Neural cell (in vitro differentiated cells): Measurements from ENCODE around the gene SCARB1. TPM values are rescaled to one million over a fixed set of nuclear protein-coding genes. Genes with fewer than 3 reads are reported as not detected.

ENCODE experiments used
- H2AFZ ChIP-seq: fragments of 200-600, 300-800 bp; sonication (generic), shearing (Covaris generic); 2 replicates; pipeline ENCODE4 v1.6.0; 2014; ENCODE audit warnings: low read depth, mild to moderate bottlenecking, antibody characterized with exemption, low read length, moderate library complexity
- H3F3A ChIP-seq: fragments of 200-600 bp; shearing (Covaris generic); 2 replicates; pipeline ENCODE4 v1.6.1; 2016; ENCODE audit warnings: mild to moderate bottlenecking, moderate library complexity, mixed read lengths, antibody characterized with exemption, low read length; ENCODE audit not compliant: insufficient read depth, poor library complexity, severe bottlenecking
- H3K27ac ChIP-seq: fragments of 200-600, 300-800 bp; sonication (generic), shearing (Covaris generic); 2 replicates; pipeline ENCODE4 v1.5.1; 2014; ENCODE audit warnings: mild to moderate bottlenecking, low read length, moderate library complexity
- H3K27me3 ChIP-seq: fragments of 300-800, 200-600 bp; sonication (generic), shearing (Covaris generic); 2 replicates; pipeline ENCODE4 v1.6.0; 2014; ENCODE audit warnings: mild to moderate bottlenecking, low read depth, low read length, moderate library complexity; ENCODE audit not compliant: insufficient read depth
- H3K36me3 ChIP-seq: fragments of 300-800, 200-600 bp; sonication (generic), shearing (Covaris generic); 2 replicates; pipeline ENCODE4 v1.5.1; 2014; ENCODE audit warnings: mild to moderate bottlenecking, antibody characterized with exemption, low read length, moderate library complexity; ENCODE audit not compliant: insufficient read depth
- H3K4me2 ChIP-seq: fragments of 300-800, 200-600 bp; sonication (generic), shearing (Covaris generic); 2 replicates; pipeline ENCODE4 v1.6.0; 2014; ENCODE audit warnings: mild to moderate bottlenecking, low read length
- H3K4me3 ChIP-seq: fragments of 300-800, 200-600 bp; sonication (generic), shearing (Covaris generic); 2 replicates; pipeline ENCODE4 v1.5.1; 2014; ENCODE audit warnings: mild to moderate bottlenecking, low read length, moderate library complexity
- H3K79me2 ChIP-seq: fragments of 200-600 bp; shearing (Covaris generic); replicated peaks from 2 replicates; pipeline ENCODE4 v1.6.0; 2014; ENCODE audit warnings: mild to moderate bottlenecking, low read length, moderate library complexity; ENCODE audit not compliant: insufficient read depth
- H3K9ac ChIP-seq: fragments of 300-800, 200-600 bp; sonication (generic), shearing (Covaris generic); 2 replicates; pipeline ENCODE4 v1.6.1; 2016; ENCODE audit warnings: mild to moderate bottlenecking, low read length, mixed read lengths
- H3K9me2 ChIP-seq: fragments of 200-600 bp; shearing (Covaris generic); 2 replicates; pipeline ENCODE4 v1.6.1; 2016; ENCODE audit warnings: mild to moderate bottlenecking, low read length, mixed read lengths; ENCODE audit not compliant: insufficient read depth
- H3K9me3 ChIP-seq: fragments of 200-600, 300-800 bp; sonication (generic), shearing (Covaris generic); 2 replicates; pipeline ENCODE4 v1.6.1; 2016; ENCODE audit warnings: mild to moderate bottlenecking, mixed run types, low read length, moderate library complexity, mixed read lengths
- H4K20me1 ChIP-seq: fragments of 200-600 bp; shearing (Covaris generic); 2 replicates; pipeline ENCODE4 v1.6.1; 2016; ENCODE audit warnings: mild to moderate bottlenecking, mixed run types; ENCODE audit not compliant: insufficient read depth
- EP300 ChIP-seq: fragments of 450-650 bp; conservative IDR thresholded peaks from 2 replicates; pipeline ENCODE4 v1.6.1; 2014; ENCODE audit warnings: antibody characterized with exemption, mild to moderate bottlenecking, moderate library complexity; ENCODE audit not compliant: poor library complexity, severe bottlenecking
- EZH2 ChIP-seq: fragments of 200-600, 300-800 bp; shearing (Covaris generic), sonication (generic); IDR thresholded peaks from 2 replicates; pipeline ENCODE4 v1.6.1; 2014; ENCODE audit warnings: antibody characterized with exemption, low read length, borderline replicate concordance, mild to moderate bottlenecking; ENCODE audit not compliant: insufficient read depth, poor library complexity, severe bottlenecking
- MXI1 ChIP-seq: fragments of 450-650 bp; conservative IDR thresholded peaks from 2 replicates; pipeline ENCODE4 v1.6.1; 2014; ENCODE audit warnings: antibody characterized with exemption, mild to moderate bottlenecking; ENCODE audit not compliant: poor library complexity, severe bottlenecking
- POLR2AphosphoS5 ChIP-seq: IDR thresholded peaks from 2 replicates; pipeline ENCODE4 v1.6.1; 2012
- RAD21 ChIP-seq: fragments of 450-650 bp; conservative IDR thresholded peaks from 2 replicates; pipeline ENCODE4 v1.6.1; 2014; ENCODE audit warnings: antibody characterized with exemption, mild to moderate bottlenecking, moderate library complexity
- SMC3 ChIP-seq: fragments of 450-650 bp; conservative IDR thresholded peaks from 2 replicates; pipeline ENCODE4 v1.6.1; 2014; ENCODE audit warnings: antibody characterized with exemption, mild to moderate bottlenecking, moderate library complexity; ENCODE audit not compliant: poor library complexity
- TAF1 ChIP-seq: IDR thresholded peaks from 2 replicates; pipeline ENCODE4 v1.6.1; 2012; ENCODE audit warnings: low read depth
- polyA plus RNA-seq: library from polyadenylated mRNA; depleted of rRNA; stranded (reverse); fragments of >200 nt; gene quantifications from 2 replicates; pipeline ENCODE4 v1.2.3, GENCODE V29; 2014
- TF ChIP-seq, protein P1 (sequence below): fragments of 450-650 bp; IDR thresholded peaks from 2 replicates; pipeline ENCODE4 v1.5.1; 2014; ENCODE audit warnings: antibody characterized with exemption, mild to moderate bottlenecking, moderate library complexity; ENCODE audit not compliant: poor library complexity, severe bottlenecking
- TF ChIP-seq, protein P2 (sequence below): IDR thresholded peaks from 2 replicates; pipeline ENCODE4 v1.6.1; 2012; ENCODE audit warnings: borderline replicate concordance

SCARB1 gene
- polyA plus RNA-seq, 1 donor from 2014 or later = 5.8 TPM

DNA sequence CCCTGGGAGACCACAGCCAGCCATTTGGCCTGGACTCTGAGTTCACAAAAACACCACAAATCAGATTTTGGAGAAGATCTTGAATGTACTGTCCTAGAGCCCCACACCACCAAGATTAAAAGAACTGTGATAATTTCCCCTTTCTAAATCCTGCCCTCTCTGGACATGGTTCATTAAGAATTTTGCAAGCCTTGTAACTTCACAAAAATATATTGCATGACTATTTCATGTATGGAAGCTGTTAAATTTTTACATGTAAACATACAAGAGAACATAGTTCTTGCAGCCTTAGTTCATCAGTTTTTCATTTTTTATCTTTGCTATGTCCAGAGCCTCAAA is 97.0 kb downstream of the SCARB1 start:
- H3F3A ChIP-seq = no peaks in the 10 kb centered on the region
- no peak overlapping the region for H2AFZ ChIP-seq
- no peak overlapping the region for H3K9ac ChIP-seq
- no peaks in the 10 kb centered on the region for H3K36me3 ChIP-seq
- H3K27me3 ChIP-seq = no peaks in the 10 kb centered on the region
- no peak overlapping the region for H3K4me3 ChIP-seq
- H3K27ac ChIP-seq = no peak overlapping the region
- no peaks in the 10 kb centered on the region for H4K20me1 ChIP-seq
- H3K9me3 ChIP-seq = peaks cover 9% of the 10 kb centered on the region
- H3K4me2 ChIP-seq = no peak overlapping the region
- H3K9me2 ChIP-seq = no peaks in the 10 kb centered on the region
- H3K79me2 ChIP-seq = no peaks in the 10 kb centered on the region
- TF ChIP-seq RAD21 (no peak), EP300 (no peak), POLR2AphosphoS5 (no peak), TAF1 (no peak), MXI1 (no peak), SMC3 (no peak), EZH2 (no peak)
- TF ChIP-seq, protein P1, sequence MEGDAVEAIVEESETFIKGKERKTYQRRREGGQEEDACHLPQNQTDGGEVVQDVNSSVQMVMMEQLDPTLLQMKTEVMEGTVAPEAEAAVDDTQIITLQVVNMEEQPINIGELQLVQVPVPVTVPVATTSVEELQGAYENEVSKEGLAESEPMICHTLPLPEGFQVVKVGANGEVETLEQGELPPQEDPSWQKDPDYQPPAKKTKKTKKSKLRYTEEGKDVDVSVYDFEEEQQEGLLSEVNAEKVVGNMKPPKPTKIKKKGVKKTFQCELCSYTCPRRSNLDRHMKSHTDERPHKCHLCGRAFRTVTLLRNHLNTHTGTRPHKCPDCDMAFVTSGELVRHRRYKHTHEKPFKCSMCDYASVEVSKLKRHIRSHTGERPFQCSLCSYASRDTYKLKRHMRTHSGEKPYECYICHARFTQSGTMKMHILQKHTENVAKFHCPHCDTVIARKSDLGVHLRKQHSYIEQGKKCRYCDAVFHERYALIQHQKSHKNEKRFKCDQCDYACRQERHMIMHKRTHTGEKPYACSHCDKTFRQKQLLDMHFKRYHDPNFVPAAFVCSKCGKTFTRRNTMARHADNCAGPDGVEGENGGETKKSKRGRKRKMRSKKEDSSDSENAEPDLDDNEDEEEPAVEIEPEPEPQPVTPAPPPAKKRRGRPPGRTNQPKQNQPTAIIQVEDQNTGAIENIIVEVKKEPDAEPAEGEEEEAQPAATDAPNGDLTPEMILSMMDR = no peak
- TF ChIP-seq, protein P2, sequence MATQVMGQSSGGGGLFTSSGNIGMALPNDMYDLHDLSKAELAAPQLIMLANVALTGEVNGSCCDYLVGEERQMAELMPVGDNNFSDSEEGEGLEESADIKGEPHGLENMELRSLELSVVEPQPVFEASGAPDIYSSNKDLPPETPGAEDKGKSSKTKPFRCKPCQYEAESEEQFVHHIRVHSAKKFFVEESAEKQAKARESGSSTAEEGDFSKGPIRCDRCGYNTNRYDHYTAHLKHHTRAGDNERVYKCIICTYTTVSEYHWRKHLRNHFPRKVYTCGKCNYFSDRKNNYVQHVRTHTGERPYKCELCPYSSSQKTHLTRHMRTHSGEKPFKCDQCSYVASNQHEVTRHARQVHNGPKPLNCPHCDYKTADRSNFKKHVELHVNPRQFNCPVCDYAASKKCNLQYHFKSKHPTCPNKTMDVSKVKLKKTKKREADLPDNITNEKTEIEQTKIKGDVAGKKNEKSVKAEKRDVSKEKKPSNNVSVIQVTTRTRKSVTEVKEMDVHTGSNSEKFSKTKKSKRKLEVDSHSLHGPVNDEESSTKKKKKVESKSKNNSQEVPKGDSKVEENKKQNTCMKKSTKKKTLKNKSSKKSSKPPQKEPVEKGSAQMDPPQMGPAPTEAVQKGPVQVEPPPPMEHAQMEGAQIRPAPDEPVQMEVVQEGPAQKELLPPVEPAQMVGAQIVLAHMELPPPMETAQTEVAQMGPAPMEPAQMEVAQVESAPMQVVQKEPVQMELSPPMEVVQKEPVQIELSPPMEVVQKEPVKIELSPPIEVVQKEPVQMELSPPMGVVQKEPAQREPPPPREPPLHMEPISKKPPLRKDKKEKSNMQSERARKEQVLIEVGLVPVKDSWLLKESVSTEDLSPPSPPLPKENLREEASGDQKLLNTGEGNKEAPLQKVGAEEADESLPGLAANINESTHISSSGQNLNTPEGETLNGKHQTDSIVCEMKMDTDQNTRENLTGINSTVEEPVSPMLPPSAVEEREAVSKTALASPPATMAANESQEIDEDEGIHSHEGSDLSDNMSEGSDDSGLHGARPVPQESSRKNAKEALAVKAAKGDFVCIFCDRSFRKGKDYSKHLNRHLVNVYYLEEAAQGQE = no peak

DNA sequence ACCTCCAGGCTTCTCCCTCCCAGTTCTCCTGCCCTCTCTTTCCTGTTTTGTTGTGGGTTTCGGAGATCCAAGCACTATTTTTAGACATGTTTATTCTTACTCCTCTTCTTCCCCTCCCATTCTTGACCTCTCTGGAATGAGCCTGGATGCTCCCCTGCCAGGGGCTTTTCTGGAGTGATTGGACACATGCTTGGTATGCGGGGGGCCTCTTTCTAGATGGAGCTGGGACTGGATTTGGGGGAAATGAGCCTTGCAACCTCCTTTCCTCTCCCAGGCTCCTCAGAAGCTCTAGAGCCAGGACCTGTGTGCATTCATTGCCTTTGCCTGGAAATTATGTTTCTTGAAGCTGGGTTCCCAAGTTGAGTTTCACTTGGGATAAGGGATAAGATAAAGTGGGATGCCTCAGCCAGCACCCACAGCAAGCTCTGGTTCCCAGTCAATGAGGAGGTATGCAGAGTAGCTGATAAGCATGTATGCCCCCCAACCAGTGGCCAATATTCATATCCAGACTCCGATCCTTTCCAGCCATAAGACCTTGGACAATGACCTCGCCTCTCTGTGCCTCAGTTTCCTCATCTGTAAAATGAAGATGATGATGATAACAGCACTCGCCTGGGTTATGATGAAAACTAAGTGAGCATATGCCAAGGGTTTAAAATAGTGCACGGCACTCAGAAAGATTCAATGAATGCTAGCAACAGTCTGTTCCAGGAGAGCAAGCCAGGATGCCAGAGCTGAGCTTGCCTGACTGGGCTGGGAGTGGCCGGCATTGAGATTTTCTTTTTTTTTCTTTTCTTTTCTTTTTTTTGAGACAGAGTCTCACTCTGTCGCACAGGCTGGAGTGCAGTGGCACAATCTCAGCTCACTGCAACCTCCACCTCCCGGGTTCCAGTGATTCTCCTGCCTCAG is 97.8 kb downstream of the SCARB1 start:
- Histone ChIP-seq H3K79me2 (no peaks in the 10 kb centered on the region), H3K4me2 (no peak overlapping the region), H3K9me2 (no peaks in the 10 kb centered on the region), H3K4me3 (no peak overlapping the region), H3K27me3 (no peaks in the 10 kb centered on the region), H4K20me1 (no peaks in the 10 kb centered on the region), H2AFZ (no peak overlapping the region), H3F3A (no peaks in the 10 kb centered on the region), H3K27ac (no peak overlapping the region), H3K9me3 (peaks cover 9% of the 10 kb centered on the region), H3K36me3 (no peaks in the 10 kb centered on the region), H3K9ac (no peak overlapping the region)
- TF ChIP-seq, protein P2 = no peak
- no peak for TF ChIP-seq EZH2
- TF ChIP-seq SMC3 = no peak
- TF ChIP-seq TAF1 = no peak
